ENCODE measurements around the gene ZBTB32. TPM values are rescaled to one million over a fixed set of nuclear protein-coding genes. Genes with fewer than 3 reads are reported as not detected.
"Not testable (repeated sequence)": the region's sequence is repeated elsewhere in the genome, so short reads cannot be mapped to it uniquely, and the experiment has no call there.

Gene ZBTB32, protein sequence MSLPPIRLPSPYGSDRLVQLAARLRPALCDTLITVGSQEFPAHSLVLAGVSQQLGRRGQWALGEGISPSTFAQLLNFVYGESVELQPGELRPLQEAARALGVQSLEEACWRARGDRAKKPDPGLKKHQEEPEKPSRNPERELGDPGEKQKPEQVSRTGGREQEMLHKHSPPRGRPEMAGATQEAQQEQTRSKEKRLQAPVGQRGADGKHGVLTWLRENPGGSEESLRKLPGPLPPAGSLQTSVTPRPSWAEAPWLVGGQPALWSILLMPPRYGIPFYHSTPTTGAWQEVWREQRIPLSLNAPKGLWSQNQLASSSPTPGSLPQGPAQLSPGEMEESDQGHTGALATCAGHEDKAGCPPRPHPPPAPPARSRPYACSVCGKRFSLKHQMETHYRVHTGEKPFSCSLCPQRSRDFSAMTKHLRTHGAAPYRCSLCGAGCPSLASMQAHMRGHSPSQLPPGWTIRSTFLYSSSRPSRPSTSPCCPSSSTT
- total RNA-seq (under 1 TPM in 1 of 9 donors, not detected in 8; 0.24 TPM), polyA plus RNA-seq (not detected)
- long read RNA-seq, donor 1, partial matches to known transcripts: 0 of 2 reads
- long read RNA-seq, donor 1, other reads (novel, unspliced or antisense): 2 of 2 reads
- long read RNA-seq, donor 2, partial matches to known transcripts: 0 of 1 reads
- long read RNA-seq, donor 2, other reads (novel, unspliced or antisense): 1 of 1 reads
- long read RNA-seq, donor 3: 0 reads

GRCh38 chr19:35704218-35704617 is at the start of gene ZBTB32:
TSS of gene ZBTB32 (plus strand) at chr19:35704558. CDS start at chr19:35714627, 10,069 bp downstream.
- H3K9me3 ChIP-seq: no peaks in the 10 kb centered on the region
- H3K27ac ChIP-seq: no peak within 1 kb of the TSS
- DNase-seq: peak in 3 of 5 donors; percentile 43 to 71 (median 61)
- peaks cover 0 to 13% (median 4%) of the 10 kb centered on the region in 12 donors for H3K4me1 ChIP-seq
- intact Hi-C loops (cut with DNase I): no loop called here
- no peak within 1 kb of the TSS for H3K4me3 ChIP-seq
- 24 to 46% (median 26%) methylated on average over 12 to 24 of the region's 24 CpGs for WGBS, 4 donors
- no peak for TF ChIP-seq POLR2A (IDR thresholded peaks at IDR 0.05)
- TF ChIP-seq, protein P1, sequence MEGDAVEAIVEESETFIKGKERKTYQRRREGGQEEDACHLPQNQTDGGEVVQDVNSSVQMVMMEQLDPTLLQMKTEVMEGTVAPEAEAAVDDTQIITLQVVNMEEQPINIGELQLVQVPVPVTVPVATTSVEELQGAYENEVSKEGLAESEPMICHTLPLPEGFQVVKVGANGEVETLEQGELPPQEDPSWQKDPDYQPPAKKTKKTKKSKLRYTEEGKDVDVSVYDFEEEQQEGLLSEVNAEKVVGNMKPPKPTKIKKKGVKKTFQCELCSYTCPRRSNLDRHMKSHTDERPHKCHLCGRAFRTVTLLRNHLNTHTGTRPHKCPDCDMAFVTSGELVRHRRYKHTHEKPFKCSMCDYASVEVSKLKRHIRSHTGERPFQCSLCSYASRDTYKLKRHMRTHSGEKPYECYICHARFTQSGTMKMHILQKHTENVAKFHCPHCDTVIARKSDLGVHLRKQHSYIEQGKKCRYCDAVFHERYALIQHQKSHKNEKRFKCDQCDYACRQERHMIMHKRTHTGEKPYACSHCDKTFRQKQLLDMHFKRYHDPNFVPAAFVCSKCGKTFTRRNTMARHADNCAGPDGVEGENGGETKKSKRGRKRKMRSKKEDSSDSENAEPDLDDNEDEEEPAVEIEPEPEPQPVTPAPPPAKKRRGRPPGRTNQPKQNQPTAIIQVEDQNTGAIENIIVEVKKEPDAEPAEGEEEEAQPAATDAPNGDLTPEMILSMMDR (IDR thresholded peaks at IDR 0.05): no peak
- ATAC-seq: peak in 2 of 4 donors; percentile 14 to 45
- peaks cover 0 to 16% (median 0%) of the 10 kb centered on the region in 9 donors for H3K27me3 ChIP-seq
- no peaks in the 10 kb centered on the region for H3K36me3 ChIP-seq

GRCh38 chr19:35654828-35655227 is 49.5 kb upstream of the ZBTB32 start:
- peaks cover 0 to 19% (median 9%) of the 10 kb centered on the region in 12 donors for H3K4me1 ChIP-seq
- intact Hi-C loops (cut with DNase I); H3K9me3 ChIP-seq; H3K27ac ChIP-seq; ATAC-seq; DNase-seq; H3K27me3 ChIP-seq; H3K4me3 ChIP-seq: not testable (repeated sequence)
- 94 to 97% (median 96%) methylated on average over 6 of the region's 6 CpGs for WGBS, 4 donors
- peaks cover 0 to 98% (median 88%) of the 10 kb centered on the region in 9 donors for H3K36me3 ChIP-seq

DNA sequence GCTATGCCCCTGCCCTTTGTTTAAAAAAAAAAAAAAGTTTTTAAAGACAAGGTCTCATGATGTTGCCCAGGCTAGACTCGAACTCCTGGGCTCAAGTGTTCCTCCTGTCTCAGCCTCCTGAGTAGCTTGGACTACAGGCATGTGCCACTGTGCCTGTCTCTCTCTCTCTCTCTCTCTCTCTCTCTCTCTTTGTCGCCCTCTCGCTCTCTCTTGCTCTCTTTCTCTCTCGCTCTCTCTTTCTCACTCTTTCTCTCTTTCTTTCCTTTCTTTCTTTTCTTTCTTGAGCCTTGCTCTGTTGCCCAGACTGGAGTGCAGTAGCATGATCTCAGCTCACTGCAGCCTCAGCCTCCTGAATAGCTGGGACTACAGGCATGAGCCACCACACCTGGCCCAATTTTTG is 48.8 kb upstream of the ZBTB32 start:
- DNase-seq (no peak), ATAC-seq (no peak)
- H3K27me3 ChIP-seq: no peaks in the 10 kb centered on the region
- H3K4me1 ChIP-seq: peaks cover 0 to 11% (median 2%) of the 10 kb centered on the region in 12 donors
- 86 to 96% (median 95%) methylated on average over 4 of the region's 4 CpGs for WGBS, 4 donors
- H3K9me3 ChIP-seq: no peaks in the 10 kb centered on the region
- no peak for TF ChIP-seq POLR2A (IDR thresholded peaks at IDR 0.05)
- TF ChIP-seq, protein P1 (IDR thresholded peaks at IDR 0.05): no peak
- H3K4me3 ChIP-seq: no peak overlapping the region
- intact Hi-C loops (cut with DNase I): no loop called here
- H3K27ac ChIP-seq: no peak overlapping the region
- H3K36me3 ChIP-seq: peaks cover 0 to 100% (median 95%) of the 10 kb centered on the region in 9 donors

DNA sequence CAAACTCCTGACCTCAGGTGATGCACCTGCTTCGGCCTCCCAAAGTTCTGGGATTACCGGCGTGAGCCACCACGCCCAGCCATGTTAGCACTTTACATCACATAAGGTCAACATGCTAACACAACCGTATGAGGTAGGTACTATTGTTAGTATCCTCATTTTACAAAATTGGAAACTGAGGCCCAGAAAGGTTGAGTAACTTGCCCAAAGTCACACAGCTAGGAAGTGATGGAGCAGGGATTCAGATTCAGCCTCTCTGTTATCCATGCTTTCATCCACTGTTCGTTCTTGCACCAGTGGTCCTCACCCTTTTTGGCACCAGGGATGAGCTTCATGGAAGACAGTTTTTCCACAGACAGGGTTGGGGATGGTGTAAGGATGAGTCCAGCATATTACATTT is 47.7 kb upstream of the ZBTB32 start:
- Histone ChIP-seq H3K36me3 (peaks cover 0 to 100% (median 98%) of the 10 kb centered on the region in 9 donors), H3K4me3 (no peak overlapping the region), H3K27me3 (no peaks in the 10 kb centered on the region), H3K27ac (no peak overlapping the region), H3K9me3 (no peaks in the 10 kb centered on the region), H3K4me1 (no peaks in the 10 kb centered on the region)
- TF ChIP-seq, protein P1 (IDR thresholded peaks at IDR 0.05): no peak
- no peak for TF ChIP-seq POLR2A (IDR thresholded peaks at IDR 0.05)
- WGBS, 4 donors: 93 to 96% (median 95%) methylated on average over 6 of the region's 6 CpGs
- no peak for ATAC-seq
- intact Hi-C loops (cut with DNase I): no loop called here
- DNase-seq: no peak

Measured in heart left ventricle (tissue), 16 donors.